Chondrocyte (in vitro differentiated cells): ENCODE data around the gene SUPV3L1. TPM values are rescaled to one million over a fixed set of nuclear protein-coding genes. Genes with fewer than 3 reads are reported as not detected.

Experiments
- DNase-seq: peaks from one replicate; pipeline ENCODE4 v3.0.0; 2021; ENCODE audit warnings: mixed read lengths, low spot score
- H3K27ac Mint-ChIP-seq: one replicate; pipeline ENCODE4 v1.8.0; 2021; ENCODE audit warnings: mild to moderate bottlenecking, moderate library complexity, mixed read lengths; ENCODE audit not compliant: unreplicated experiment
- H3K27me3 Mint-ChIP-seq: 2 replicates; pipeline ENCODE4 v1.8.0; 2021; ENCODE audit warnings: low read depth, mixed read lengths
- H3K36me3 Mint-ChIP-seq: 2 replicates; pipeline ENCODE4 v1.8.0; 2021; ENCODE audit warnings: low read depth, mixed read lengths
- H3K4me1 Mint-ChIP-seq: 2 replicates; pipeline ENCODE4 v1.8.0; 2021; ENCODE audit warnings: low read depth, mild to moderate bottlenecking, mixed read lengths
- H3K4me3 Mint-ChIP-seq: one replicate; pipeline ENCODE4 v1.8.0; 2021; ENCODE audit warnings: mild to moderate bottlenecking, moderate library complexity, mixed read lengths; ENCODE audit not compliant: unreplicated experiment
- H3K9me3 Mint-ChIP-seq: 2 replicates; pipeline ENCODE4 v1.8.0; 2021; ENCODE audit warnings: low read depth, mixed read lengths
- CTCF ChIP-seq: fragments of 200-600 bp; sonication (generic); IDR thresholded peaks from 2 replicates; pipeline ENCODE4 v1.5.0; 2021; ENCODE audit warnings: antibody characterized with exemption, mild to moderate bottlenecking, moderate library complexity
- total RNA-seq: library from RNA; stranded (reverse); gene quantifications from 3 replicates; pipeline ENCODE4 v1.2.1, GENCODE V29; 2021

The SUPV3L1 gene
- total RNA-seq, 1 donor from 2014 or later, result 24.1 TPM

- DNase-seq, result no peak
- no peaks in the 10 kb centered on the region for H3K9me3 Mint-ChIP-seq
- TF ChIP-seq CTCF, result no peak
- peaks cover 1% of the 10 kb centered on the region for H3K36me3 Mint-ChIP-seq
- H3K4me1 Mint-ChIP-seq, result peaks cover 15% of the 10 kb centered on the region
- H3K4me3 Mint-ChIP-seq, result no peak overlapping the region
- no peaks in the 10 kb centered on the region for H3K27me3 Mint-ChIP-seq
- H3K27ac Mint-ChIP-seq, result no peak overlapping the region
Observed at GRCh38 chr10:69228151-69228550, 48.1 kb downstream of the SUPV3L1 start.

- DNase-seq, result no peak
- H3K36me3 Mint-ChIP-seq, result peaks cover 1% of the 10 kb centered on the region
- no peaks in the 10 kb centered on the region for H3K9me3 Mint-ChIP-seq
Observed at GRCh38 chr10:69229616-69229916, 49.5 kb downstream of the SUPV3L1 start.

GRCh38 chr10:69230128-69230527, 50.1 kb downstream of the SUPV3L1 start:
- Mint-ChIP-seq H3K9me3 (no peaks in the 10 kb centered on the region), H3K27ac (no peak overlapping the region), H3K36me3 (peaks cover 1% of the 10 kb centered on the region), H3K4me1 (peaks cover 17% of the 10 kb centered on the region), H3K27me3 (no peaks in the 10 kb centered on the region), H3K4me3 (no peak overlapping the region)
- TF ChIP-seq CTCF, result no peak
- DNase-seq, result no peak

More at GRCh38 chr10:69229616-69229916, 49.5 kb downstream of the SUPV3L1 start:
- no peak overlapping the region for H3K4me3 Mint-ChIP-seq
- TF ChIP-seq CTCF, result no peak
- H3K4me1 Mint-ChIP-seq, result peaks cover 17% of the 10 kb centered on the region
- no peak overlapping the region for H3K27ac Mint-ChIP-seq
- H3K27me3 Mint-ChIP-seq, result no peaks in the 10 kb centered on the region

GRCh38 chr10:69232252-69232651, 52.2 kb downstream of the SUPV3L1 start:
- DNase-seq, result no peak
- Mint-ChIP-seq H3K4me1 (peaks cover 17% of the 10 kb centered on the region), H3K9me3 (no peaks in the 10 kb centered on the region), H3K27me3 (no peaks in the 10 kb centered on the region), H3K4me3 (no peak overlapping the region), H3K27ac (peak overlapping the region; percentile 86), H3K36me3 (peaks cover 1% of the 10 kb centered on the region)
- TF ChIP-seq CTCF, result no peak

- no peaks in the 10 kb centered on the region for H3K36me3 Mint-ChIP-seq
- no peaks in the 10 kb centered on the region for H3K27me3 Mint-ChIP-seq
- no peaks in the 10 kb centered on the region for H3K9me3 Mint-ChIP-seq
- no peak for DNase-seq
- peaks cover 17% of the 10 kb centered on the region for H3K4me1 Mint-ChIP-seq
- H3K4me3 Mint-ChIP-seq, result no peak overlapping the region
- TF ChIP-seq CTCF, result no peak
- peak overlapping the region; percentile 86 for H3K27ac Mint-ChIP-seq
Observed at GRCh38 chr10:69232736-69233480, 52.9 kb downstream of the SUPV3L1 start.
